Fibroblast of villous mesenchyme (primary cell): ENCODE data around the gene RBPJ. TPM values are rescaled to one million over a fixed set of nuclear protein-coding genes. Genes with fewer than 3 reads are reported as not detected.
A peak's percentile ranks its signal among the peaks of the same experiment; 100 is the strongest.

Source experiments
- DNase-seq: peaks from one replicate; pipeline ENCODE4 v3.0.0-alpha.2; 2010; ENCODE audit warnings: low read depth
- H3K4me3 ChIP-seq: 2 replicates; pipeline ENCODE4 v1.5.1; 2011; ENCODE audit warnings: low read depth, mild to moderate bottlenecking, low read length
- CTCF ChIP-seq: IDR thresholded peaks from 2 replicates; pipeline ENCODE4 v1.5.1; 2012; ENCODE audit warnings: low read depth, mild to moderate bottlenecking, low read length; ENCODE audit not compliant: insufficient read depth
- total RNA-seq: library from RNA; depleted of rRNA; stranded (reverse); fragments of >200 nt; gene quantifications from 2 replicates; pipeline ENCODE4 v1.2.3, GENCODE V29; 2012

The RBPJ gene
- total RNA-seq, 1 donor: 58.7 TPM

GRCh38 chr4:26281881-26282280 is 38.9 kb upstream of the RBPJ start:
- no peak for TF ChIP-seq CTCF
- H3K4me3 ChIP-seq: no peak overlapping the region
- DNase-seq: peak; percentile 76

- H3K4me3 ChIP-seq: no peak overlapping the region
- no peak for DNase-seq
- no peak for TF ChIP-seq CTCF
Observed at GRCh38 chr4:26284536-26284935, 36.3 kb upstream of the RBPJ start.

DNA sequence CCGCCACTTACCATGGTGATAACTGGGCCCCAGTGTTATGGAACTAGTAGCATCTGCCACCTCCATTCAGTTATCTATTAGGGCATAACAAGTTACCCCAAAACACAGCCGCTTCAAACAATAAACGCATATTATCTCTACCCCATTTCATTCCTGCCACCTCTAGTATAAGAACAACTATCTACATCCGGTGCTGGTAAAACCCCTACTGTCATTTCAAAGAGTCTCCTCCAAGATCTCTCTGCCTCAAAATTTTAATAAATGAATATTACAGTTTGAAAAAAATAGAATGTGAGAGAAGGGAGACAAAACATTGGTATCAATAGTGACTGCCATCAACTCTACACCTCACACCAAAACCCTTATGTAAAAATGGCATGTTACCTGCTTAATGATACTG is 35.5 kb upstream of the RBPJ start:
- no peak for DNase-seq
- no peak overlapping the region for H3K4me3 ChIP-seq
- TF ChIP-seq CTCF: no peak

- no peak for TF ChIP-seq CTCF
- no peak for DNase-seq
- H3K4me3 ChIP-seq: no peak overlapping the region
Observed at GRCh38 chr4:26287756-26288155, 33.1 kb upstream of the RBPJ start.

GRCh38 chr4:26288355-26288909 is 32.4 kb upstream of the RBPJ start:
- peak; percentile 53 for DNase-seq
- H3K4me3 ChIP-seq: no peak overlapping the region
- TF ChIP-seq CTCF: no peak

DNA sequence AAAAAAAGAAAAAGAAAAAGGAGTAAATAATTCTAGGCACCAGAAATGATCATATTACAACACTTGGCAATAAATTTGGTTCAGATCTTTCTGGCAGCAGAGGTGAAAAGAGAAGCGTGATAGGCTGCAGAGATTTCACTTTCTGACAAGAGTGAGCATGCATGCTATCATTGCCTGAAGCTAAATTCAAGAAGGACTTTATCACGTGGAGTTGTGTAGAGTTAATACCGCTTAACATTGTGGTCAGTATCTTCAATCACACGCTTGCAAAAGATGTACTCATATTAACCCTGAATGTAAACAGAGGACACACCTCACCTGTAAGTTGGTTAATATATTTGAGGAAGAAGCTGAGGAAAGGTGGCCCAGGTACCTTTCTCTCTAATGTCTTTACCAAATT is 31.4 kb upstream of the RBPJ start:
- H3K4me3 ChIP-seq: no peak overlapping the region
- no peak for DNase-seq
- no peak for TF ChIP-seq CTCF

- DNase-seq: no peak
- no peak overlapping the region for H3K4me3 ChIP-seq
- no peak for TF ChIP-seq CTCF
Observed at GRCh38 chr4:26290321-26290720, 30.5 kb upstream of the RBPJ start.
